MCF 10A (cell line): ENCODE data around the gene LAMTOR3. TPM values are rescaled to one million over a fixed set of nuclear protein-coding genes. Genes with fewer than 3 reads are reported as not detected.

Source experiments
- Bru-seq: library from RNA; stranded (reverse); fragments of 400-500 nt; gene quantifications from one replicate; lab custom pipeline; 2021; lab: Mats Ljungman, UMichigan
- BruChase-seq, 2 experiments: library from RNA; stranded (reverse); fragments of 400-500 nt; gene quantifications; one replicate each; lab custom pipeline; 2021; lab: Mats Ljungman, UMichigan
- BruUV-seq: library from RNA; stranded (reverse); fragments of 400-500 nt; replicated peaks from 2 replicates; lab custom pipeline; 2021; lab: Mats Ljungman, UMichigan
- CTCF ChIA-PET: fragments of 300-600 bp; sonication (Branson Sonifier 250); formaldehyde crosslinking; extraction: SDS; loops from one replicate; lab custom pipeline; 2021; ENCODE audit warnings: antibody characterized with exemption, inconsistent platforms; lab: Yijun Ruan, JAX
- POLR2A ChIA-PET: fragments of 300-600, 350-650 bp; sonication (Branson Sonifier 250); formaldehyde crosslinking; extraction: SDS; loops from one replicate; lab custom pipeline; 2020; ENCODE audit warnings: antibody characterized with exemption, inconsistent platforms; lab: Yijun Ruan, JAX
- DNase-seq: peaks from one replicate; pipeline ENCODE4 v3.0.0-alpha.2; 2018; ENCODE audit not compliant: unreplicated experiment
- H3K27ac Mint-ChIP-seq: one replicate; pipeline ENCODE4 v1.8.0; 2022; ENCODE audit warnings: mild to moderate bottlenecking, low read depth, mixed read lengths; ENCODE audit not compliant: unreplicated experiment
- H3K27me3 Mint-ChIP-seq: one replicate; pipeline ENCODE4 v1.8.0; 2022; ENCODE audit warnings: mixed read lengths; ENCODE audit not compliant: insufficient read depth, unreplicated experiment
- H3K36me3 Mint-ChIP-seq: one replicate; pipeline ENCODE4 v1.8.0; 2022; ENCODE audit warnings: mild to moderate bottlenecking, moderate library complexity, mixed read lengths; ENCODE audit not compliant: insufficient read depth, unreplicated experiment
- H3K4me1 Mint-ChIP-seq: one replicate; pipeline ENCODE4 v1.8.0; 2022; ENCODE audit warnings: mixed read lengths; ENCODE audit not compliant: insufficient read depth, unreplicated experiment
- H3K4me3 Mint-ChIP-seq: one replicate; pipeline ENCODE4 v1.8.0; 2022; ENCODE audit warnings: mild to moderate bottlenecking, moderate library complexity, mixed read lengths; ENCODE audit not compliant: unreplicated experiment
- H3K9me3 Mint-ChIP-seq: one replicate; pipeline ENCODE4 v1.8.0; 2022; ENCODE audit warnings: mixed read lengths; ENCODE audit not compliant: unreplicated experiment
- CTCF ChIP-seq: fragments of 200-600 bp; IDR thresholded peaks from one replicate; pipeline ENCODE4 v1.8.0; 2022; ENCODE audit warnings: antibody characterized with exemption, mild to moderate bottlenecking; ENCODE audit not compliant: unreplicated experiment
- intact Hi-C: fragments of 100-400 bp; cut with micrococcal nuclease; formaldehyde crosslinking; loops from 2 replicates; pipeline ENCODE4 v1.14.1; 2022
- long read RNA-seq: library from polyadenylated mRNA; stranded (forward); transcript quantifications from one replicate; pipeline ENCODE4 v2.0.0, GENCODE V29; 2022
- total RNA-seq: library from RNA; stranded (reverse); gene quantifications from 2 replicates; pipeline ENCODE4 v1.2.3, GENCODE V29; 2022

LAMTOR3 gene
- total RNA-seq (33.5 and 35.9 TPM in 2 replicates), Bru-seq, nascent RNA (percentile 94 among the genes with signal in this experiment), BruChase-seq, experiment 1, labeled RNA remaining after a 6-hour chase (percentile 87 among the genes with signal in this experiment), BruChase-seq, experiment 2, labeled RNA remaining after a 2-hour chase (percentile 91 among the genes with signal in this experiment)
- long read RNA-seq, full-length matches to known transcripts, result 73 of 82 reads
- long read RNA-seq, partial matches to known transcripts, result 2 of 82 reads
- long read RNA-seq, other reads (novel, unspliced or antisense), result 7 of 82 reads

GRCh38 chr4:99894161-99894997 lies at the start of gene LAMTOR3:
TSS of gene LAMTOR3 (minus strand) at chr4:99894427. CDS start at chr4:99893963, 464 bp downstream.
- ChIA-PET CTCF (interaction anchor here (0.6 to 1.5 kb wide), 5 partner anchors 53 to 843 kb away, joined by 3 to 10 read pairs (median 4); no protein-coding TSS in a partner anchor), POLR2A (interaction anchor here (0.7 to 3.5 kb wide), 26 partner anchors 8 to 966 kb away, joined by 3 to 62 read pairs (median 4); partner anchors contain the start of genes DAPP1, DNAJB14, EIF4E and H2AZ1)
- TF ChIP-seq CTCF, result no peak
- Mint-ChIP-seq H3K9me3 (no peaks in the 10 kb centered on the region), H3K27ac (peak within 1 kb of the TSS; percentile 98), H3K27me3 (no peaks in the 10 kb centered on the region), H3K4me3 (peak within 1 kb of the TSS; percentile 96), H3K4me1 (peaks cover 27% of the 10 kb centered on the region), H3K36me3 (peaks cover 23% of the 10 kb centered on the region)
- DNase-seq, result peak; percentile 92
- intact Hi-C loops, result no loop called here
- TSS peak; percentile 52 for BruUV-seq

GRCh38 chr4:99938243-99938753 lies 44.1 kb upstream of the LAMTOR3 start:
- TF ChIP-seq CTCF, result no peak
- intact Hi-C loops, result no loop called here
- Mint-ChIP-seq H3K36me3 (peaks cover 40% of the 10 kb centered on the region), H3K9me3 (no peaks in the 10 kb centered on the region), H3K4me3 (no peak overlapping the region), H3K4me1 (peaks cover 8% of the 10 kb centered on the region), H3K27me3 (no peaks in the 10 kb centered on the region), H3K27ac (no peak overlapping the region)
- no peak for DNase-seq
- no TSS peak for BruUV-seq
- ChIA-PET CTCF (interaction anchor here (0.5 kb wide), 1 partner anchor 9 kb away, joined by 3 read pairs; no protein-coding TSS in a partner anchor), POLR2A (no interaction called here)

- no peak for TF ChIP-seq CTCF
- DNase-seq, result no peak
- ChIA-PET POLR2A (interaction anchor here (1.5 to 1.6 kb wide), 2 partner anchors 8 to 12 kb away, joined by 4 read pairs; no protein-coding TSS in a partner anchor), CTCF (no interaction called here)
- Mint-ChIP-seq H3K27ac (no peak overlapping the region), H3K9me3 (no peaks in the 10 kb centered on the region), H3K36me3 (peaks cover 47% of the 10 kb centered on the region), H3K4me3 (no peak overlapping the region), H3K27me3 (no peaks in the 10 kb centered on the region), H3K4me1 (no peaks in the 10 kb centered on the region)
- BruUV-seq, result no TSS peak
- intact Hi-C loops, result no loop called here
Measured at GRCh38 chr4:99934891-99935290, 40.7 kb upstream of the LAMTOR3 start.
